Ovary (tissue), 3 donors: ENCODE measurements around the gene SMOC2.

Source experiments
- EP300 ChIP-seq: sonication (generic); formaldehyde crosslinking; IDR thresholded peaks from one replicate; pipeline ENCODE4 v1.6.1; 2017; ENCODE audit warnings: antibody characterized with exemption
- POLR2A ChIP-seq: fragments of 450-650 bp; IDR thresholded peaks from one replicate; pipeline ENCODE4 v1.6.1; 2017; ENCODE audit warnings: antibody characterized with exemption, mild to moderate bottlenecking, moderate library complexity
- TF ChIP-seq, protein P1 (sequence below), 3 donors: fragments of 450-650 bp in 2 of 3; fragments of 200-600 bp in 1 of 3; IDR thresholded peaks; one replicate each; pipeline versions ENCODE4 v1.5.1 to v1.8.0; 2016 to 2022; ENCODE audit warnings: antibody characterized with exemption in 3 of 3, mild to moderate bottlenecking in 1 of 3
- donor health status: DM: no; HTN: no; CAD: no.

DNA sequence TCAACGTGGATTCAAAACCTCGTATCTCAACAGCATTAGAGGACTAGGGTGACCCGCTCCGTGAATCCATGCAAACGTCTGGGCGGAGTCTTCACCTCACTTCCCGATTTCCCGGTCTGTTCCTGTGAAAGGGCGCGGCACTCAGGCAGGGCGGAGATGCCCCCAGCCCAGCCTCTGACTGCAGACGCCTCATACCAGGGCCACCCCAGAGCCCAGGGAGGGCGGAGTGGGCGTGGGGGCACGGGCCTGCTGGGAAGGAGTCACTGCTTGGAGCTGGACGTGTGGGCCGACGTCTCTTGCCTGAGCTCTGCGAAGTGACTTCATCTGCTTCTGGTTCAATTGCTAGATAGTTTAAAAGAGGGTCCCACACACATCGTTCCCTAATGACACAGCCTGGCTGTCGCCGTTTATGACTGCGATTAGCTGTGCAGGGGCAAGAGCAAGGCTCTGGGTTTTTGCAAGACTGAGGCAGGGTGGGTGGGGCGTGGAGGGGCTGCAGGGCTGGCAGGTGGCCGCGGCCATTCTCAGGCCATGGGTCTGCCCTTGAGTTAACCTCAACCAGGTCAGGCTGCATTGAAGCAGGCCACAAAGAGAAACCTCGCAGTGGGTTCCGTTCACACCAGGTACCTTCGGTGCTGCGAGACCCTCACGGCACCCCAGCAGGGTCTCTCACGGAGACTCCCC lies 15.0 kb downstream of the SMOC2 start:
- TF ChIP-seq POLR2A = no peak
- TF ChIP-seq, protein P1, sequence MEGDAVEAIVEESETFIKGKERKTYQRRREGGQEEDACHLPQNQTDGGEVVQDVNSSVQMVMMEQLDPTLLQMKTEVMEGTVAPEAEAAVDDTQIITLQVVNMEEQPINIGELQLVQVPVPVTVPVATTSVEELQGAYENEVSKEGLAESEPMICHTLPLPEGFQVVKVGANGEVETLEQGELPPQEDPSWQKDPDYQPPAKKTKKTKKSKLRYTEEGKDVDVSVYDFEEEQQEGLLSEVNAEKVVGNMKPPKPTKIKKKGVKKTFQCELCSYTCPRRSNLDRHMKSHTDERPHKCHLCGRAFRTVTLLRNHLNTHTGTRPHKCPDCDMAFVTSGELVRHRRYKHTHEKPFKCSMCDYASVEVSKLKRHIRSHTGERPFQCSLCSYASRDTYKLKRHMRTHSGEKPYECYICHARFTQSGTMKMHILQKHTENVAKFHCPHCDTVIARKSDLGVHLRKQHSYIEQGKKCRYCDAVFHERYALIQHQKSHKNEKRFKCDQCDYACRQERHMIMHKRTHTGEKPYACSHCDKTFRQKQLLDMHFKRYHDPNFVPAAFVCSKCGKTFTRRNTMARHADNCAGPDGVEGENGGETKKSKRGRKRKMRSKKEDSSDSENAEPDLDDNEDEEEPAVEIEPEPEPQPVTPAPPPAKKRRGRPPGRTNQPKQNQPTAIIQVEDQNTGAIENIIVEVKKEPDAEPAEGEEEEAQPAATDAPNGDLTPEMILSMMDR (IDR thresholded peaks at IDR 0.05) = no peak
- TF ChIP-seq EP300 = no peak
